IPS DF 4.7 (cell line): ENCODE data around the gene EVI5L.
A peak's percentile ranks its signal among the peaks of the same experiment; 100 is the strongest.

Experiments
- DNase-seq: peaks from one replicate; pipeline ENCODE4 v3.0.0-alpha.2; 2013; ENCODE audit warnings: low spot score; ENCODE audit errors: extremely low read depth

EVI5L gene

GRCh38 chr19:7894612-7895309 lies 64.7 kb downstream of the EVI5L start:
- DNase-seq: no peak

- DNase-seq: no peak
Observed at GRCh38 chr19:7895565-7895964, 65.5 kb downstream of the EVI5L start.

GRCh38 chr19:7897292-7897691 lies 67.3 kb downstream of the EVI5L start:
- DNase-seq: no peak

- DNase-seq: no peak
Observed at GRCh38 chr19:7898967-7899366, 68.9 kb downstream of the EVI5L start.

- no peak for DNase-seq
Observed at GRCh38 chr19:7899751-7900378, 69.8 kb downstream of the EVI5L start.

- no peak for DNase-seq
Observed at GRCh38 chr19:7900401-7900870, 70.4 kb downstream of the EVI5L start.

- no peak for DNase-seq
Observed at GRCh38 chr19:7900931-7901330, 70.9 kb downstream of the EVI5L start.

GRCh38 chr19:7901337-7901736 lies 71.3 kb downstream of the EVI5L start:
- DNase-seq: no peak

GRCh38 chr19:7902796-7903243 lies 72.8 kb downstream of the EVI5L start:
- no peak for DNase-seq

GRCh38 chr19:7903244-7904073 lies 73.4 kb downstream of the EVI5L start, which contains the start of gene MAP2K7:
Gene MAP2K7 (plus strand): TSS chr19:7903877. CDS start chr19:7903945, 68 bp downstream.
- peak; percentile 98 for DNase-seq

- DNase-seq: no peak
Observed at GRCh38 chr19:7904074-7905020, 74.3 kb downstream of the EVI5L start.

- DNase-seq: no peak
Observed at GRCh38 chr19:7905268-7905667, 75.2 kb downstream of the EVI5L start.

- no peak for DNase-seq
Observed at GRCh38 chr19:7905859-7906258, 75.8 kb downstream of the EVI5L start.

GRCh38 chr19:7907122-7907521 lies 77.1 kb downstream of the EVI5L start:
- no peak for DNase-seq

GRCh38 chr19:7907544-7907943 lies 77.5 kb downstream of the EVI5L start:
- DNase-seq: no peak

GRCh38 chr19:7908078-7908699 lies 78.2 kb downstream of the EVI5L start:
- DNase-seq: no peak

GRCh38 chr19:7908742-7909461 lies 78.9 kb downstream of the EVI5L start:
- DNase-seq: no peak

GRCh38 chr19:7909471-7910067 lies 79.6 kb downstream of the EVI5L start:
- no peak for DNase-seq
